Measurements from ENCODE around the gene FLG. TPM values are rescaled to one million over a fixed set of nuclear protein-coding genes. Genes with fewer than 3 reads are reported as not detected.

FLG gene
- total and polyA plus RNA-seq, 8 donors: under 0.01 to 0.04 TPM; not detected in 6

DNA sequence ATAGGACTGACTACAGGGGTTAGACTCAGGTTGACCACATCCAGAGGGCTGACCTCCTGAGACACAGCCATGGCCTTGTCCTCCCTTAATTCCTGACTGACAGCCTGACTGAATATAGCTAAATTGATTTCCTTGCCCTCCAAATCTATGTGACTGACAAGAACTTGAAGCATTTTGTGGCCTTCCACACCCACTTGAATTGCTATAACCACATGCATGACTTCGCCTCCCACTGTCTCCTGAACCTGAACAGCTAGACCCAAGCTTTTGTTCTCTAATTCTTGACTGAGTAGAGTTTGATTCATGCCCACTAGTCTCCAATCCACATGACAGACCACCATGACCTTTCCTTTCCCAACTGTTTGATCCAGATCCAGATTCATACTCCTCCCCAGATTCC, 31.7 kb upstream of the FLG start:
- no peak for FAIRE-seq
- H3K27me3 ChIP-seq: no peaks in the 10 kb centered on the region
- H3K4me3 ChIP-seq: no peak overlapping the region
- H3K27ac ChIP-seq: no peak overlapping the region
- WGBS, 2 donors: 50 to 96% methylated on average over 1 of the region's 1 CpG
- H3K36me3 ChIP-seq: no peaks in the 10 kb centered on the region
- TF ChIP-seq, protein P1, sequence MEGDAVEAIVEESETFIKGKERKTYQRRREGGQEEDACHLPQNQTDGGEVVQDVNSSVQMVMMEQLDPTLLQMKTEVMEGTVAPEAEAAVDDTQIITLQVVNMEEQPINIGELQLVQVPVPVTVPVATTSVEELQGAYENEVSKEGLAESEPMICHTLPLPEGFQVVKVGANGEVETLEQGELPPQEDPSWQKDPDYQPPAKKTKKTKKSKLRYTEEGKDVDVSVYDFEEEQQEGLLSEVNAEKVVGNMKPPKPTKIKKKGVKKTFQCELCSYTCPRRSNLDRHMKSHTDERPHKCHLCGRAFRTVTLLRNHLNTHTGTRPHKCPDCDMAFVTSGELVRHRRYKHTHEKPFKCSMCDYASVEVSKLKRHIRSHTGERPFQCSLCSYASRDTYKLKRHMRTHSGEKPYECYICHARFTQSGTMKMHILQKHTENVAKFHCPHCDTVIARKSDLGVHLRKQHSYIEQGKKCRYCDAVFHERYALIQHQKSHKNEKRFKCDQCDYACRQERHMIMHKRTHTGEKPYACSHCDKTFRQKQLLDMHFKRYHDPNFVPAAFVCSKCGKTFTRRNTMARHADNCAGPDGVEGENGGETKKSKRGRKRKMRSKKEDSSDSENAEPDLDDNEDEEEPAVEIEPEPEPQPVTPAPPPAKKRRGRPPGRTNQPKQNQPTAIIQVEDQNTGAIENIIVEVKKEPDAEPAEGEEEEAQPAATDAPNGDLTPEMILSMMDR (IDR thresholded peaks at IDR 0.05): no peak
- DNase-seq: no peak
- intact Hi-C loops (cut with DNase I): no loop called here
- no peak for ATAC-seq
- H3K4me1 ChIP-seq: no peaks in the 10 kb centered on the region
- no peaks in the 10 kb centered on the region for H3K9me3 ChIP-seq

DNA sequence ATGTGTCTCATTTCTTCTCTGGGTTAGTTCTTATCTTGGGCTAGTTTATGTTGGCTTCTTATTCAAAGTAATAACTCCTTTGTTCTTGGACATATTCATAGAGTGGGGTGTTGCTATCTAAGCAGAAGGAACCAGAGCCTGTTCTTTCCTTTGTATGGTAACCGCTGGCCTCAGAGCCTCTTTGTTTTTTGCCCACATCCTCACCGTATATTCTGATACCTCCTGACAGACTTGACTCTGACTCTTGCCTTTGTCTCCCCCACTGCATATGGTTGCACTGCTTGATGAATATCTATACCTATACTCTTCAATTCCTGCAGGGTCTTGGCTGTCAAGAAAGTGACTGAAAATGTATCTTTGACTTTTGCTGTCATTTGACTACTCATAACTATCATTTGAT, 24.6 kb upstream of the FLG start:
- WGBS, 2 donors: 87 to 89% methylated on average over 2 of the region's 2 CpGs
- H3K4me1 ChIP-seq: no peaks in the 10 kb centered on the region
- intact Hi-C loops (cut with DNase I): no loop called here
- FAIRE-seq: no peak
- H3K9me3 ChIP-seq: no peaks in the 10 kb centered on the region
- no peaks in the 10 kb centered on the region for H3K36me3 ChIP-seq
- no peak overlapping the region for H3K4me3 ChIP-seq
- TF ChIP-seq, protein P1 (IDR thresholded peaks at IDR 0.05): no peak
- no peak overlapping the region for H3K27ac ChIP-seq
- DNase-seq: no peak
- no peaks in the 10 kb centered on the region for H3K27me3 ChIP-seq
- ATAC-seq: no peak

DNA sequence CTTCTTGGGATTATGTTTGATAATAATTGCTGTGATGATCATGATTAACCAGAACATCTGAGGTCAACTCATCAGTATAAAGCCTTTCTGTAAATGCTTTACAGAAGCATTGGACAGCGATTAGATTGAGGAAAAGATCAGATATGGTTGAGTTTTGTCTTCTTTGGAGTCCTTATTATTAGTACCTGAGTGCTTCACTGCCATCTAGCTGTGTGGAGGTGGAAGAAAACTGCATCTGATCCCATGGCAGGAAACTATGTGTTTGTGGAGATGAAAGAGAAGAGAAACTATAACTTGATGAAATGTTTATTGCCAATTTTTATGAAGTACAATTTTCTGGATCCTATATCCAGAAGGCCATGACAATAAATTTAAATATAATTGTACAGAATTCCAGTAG, 23.4 kb upstream of the FLG start:
- no peaks in the 10 kb centered on the region for H3K27me3 ChIP-seq
- ATAC-seq (no peak), FAIRE-seq (no peak), DNase-seq (no peak)
- no peak overlapping the region for H3K27ac ChIP-seq
- H3K36me3 ChIP-seq: no peaks in the 10 kb centered on the region
- 29 to 30% methylated on average over 1 of the region's 1 CpG for WGBS, 2 donors
- intact Hi-C loops (cut with DNase I): no loop called here
- TF ChIP-seq, protein P1 (IDR thresholded peaks at IDR 0.05): no peak
- no peak overlapping the region for H3K4me3 ChIP-seq
- H3K9me3 ChIP-seq: no peaks in the 10 kb centered on the region
- H3K4me1 ChIP-seq: no peaks in the 10 kb centered on the region

DNA sequence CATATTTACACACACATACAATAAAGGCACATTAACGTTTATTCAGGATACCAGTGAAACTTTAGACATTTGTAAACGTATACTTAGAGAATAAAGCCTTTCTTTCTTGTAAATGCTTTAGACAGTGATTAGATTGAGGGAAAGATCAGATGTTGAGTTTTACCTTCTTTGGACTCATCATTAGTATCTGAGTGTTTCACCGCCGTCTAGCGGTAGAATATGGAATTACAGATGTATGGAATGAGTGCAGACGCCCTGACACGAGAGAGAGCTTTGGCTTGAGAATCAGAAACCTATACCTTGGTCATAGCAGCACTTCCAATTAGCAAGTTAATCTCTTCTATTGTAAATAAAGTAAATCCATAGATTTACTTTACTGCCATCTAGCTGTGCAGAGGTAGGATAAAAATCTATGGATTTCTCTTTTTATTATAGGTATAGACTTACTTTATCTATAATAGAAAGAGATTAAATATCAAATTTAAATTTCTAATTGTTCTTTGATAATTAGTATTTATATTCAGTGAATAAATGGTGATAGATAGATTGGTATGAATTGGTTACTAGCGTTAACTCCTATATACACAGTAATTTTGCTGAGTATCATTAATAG, 22.2 kb upstream of the FLG start:
- intact Hi-C loops (cut with DNase I): no loop called here
- ATAC-seq: peak in 3 of 4 donors; percentile 63 to 79 (median 72)
- WGBS, 2 donors: 6 to 13% methylated on average over 8 of the region's 8 CpGs
- H3K27ac ChIP-seq: no peak overlapping the region
- DNase-seq: peak in 2 of 6 donors; percentile 6 to 38
- H3K36me3 ChIP-seq: no peaks in the 10 kb centered on the region
- FAIRE-seq: peak; percentile 83
- no peaks in the 10 kb centered on the region for H3K9me3 ChIP-seq
- H3K27me3 ChIP-seq: no peaks in the 10 kb centered on the region
- H3K4me1 ChIP-seq: no peaks in the 10 kb centered on the region
- no peak overlapping the region for H3K4me3 ChIP-seq
- TF ChIP-seq, protein P1 (IDR thresholded peaks at IDR 0.05): peak; percentile 64 to 82 (median 76)

DNA sequence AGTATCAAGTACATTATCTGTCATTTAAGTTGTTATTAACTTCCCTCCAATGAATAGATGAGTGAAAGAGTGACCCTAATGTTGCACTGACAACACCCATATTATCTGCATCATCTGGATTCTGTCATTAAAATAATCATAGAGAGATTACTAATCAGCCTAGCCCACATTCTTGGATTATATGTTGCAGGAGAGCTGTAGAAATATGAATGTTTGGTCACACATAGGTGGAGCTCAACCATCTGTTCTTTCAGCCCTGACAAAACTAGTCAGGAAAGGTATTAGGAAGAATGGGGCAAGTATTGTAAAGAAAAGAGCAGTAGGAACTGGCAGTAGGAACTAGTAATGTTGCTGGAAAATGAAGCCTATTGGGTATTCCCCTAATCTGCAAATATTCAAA, 19.4 kb upstream of the FLG start:
- intact Hi-C loops (cut with DNase I): no loop called here
- DNase-seq (no peak), FAIRE-seq (no peak), ATAC-seq (no peak)
- TF ChIP-seq, protein P1 (IDR thresholded peaks at IDR 0.05): no peak
- Histone ChIP-seq H3K4me3 (no peak overlapping the region), H3K36me3 (no peaks in the 10 kb centered on the region), H3K27ac (no peak overlapping the region), H3K9me3 (no peaks in the 10 kb centered on the region), H3K27me3 (no peaks in the 10 kb centered on the region), H3K4me1 (no peaks in the 10 kb centered on the region)

Data from pancreas (tissue), 10 donors.